PC-9 (cell line): ENCODE measurements around the gene MYO15B.

ENCODE experiments used
- CTCF ChIP-seq: fragments of 200-600 bp; sonication (generic); conservative IDR thresholded peaks from 2 replicates; pipeline ENCODE4 v1.6.1; 2017; ENCODE audit warnings: mixed run types, antibody characterized with exemption, mild to moderate bottlenecking, moderate library complexity
- EZH2 ChIP-seq: fragments of 200-600 bp; sonication (generic); IDR thresholded peaks from 2 replicates; pipeline ENCODE4 v1.8.0; 2017; ENCODE audit warnings: antibody characterized with exemption, low read depth

GRCh38 chr17:75615301-75615700 lies 27.7 kb downstream of the MYO15B start:
- TF ChIP-seq CTCF: no peak
- no peak for TF ChIP-seq EZH2
